Ishikawa (cell line): ENCODE data around the gene HK1.

Experiments
- CEBPB ChIP-seq: IDR thresholded peaks from 2 replicates; pipeline ENCODE4 v1.6.1; 2012
- CREB1 ChIP-seq: IDR thresholded peaks from 2 replicates; pipeline ENCODE4 v1.6.1; 2012; ENCODE audit warnings: low read depth
- EGR1 ChIP-seq: IDR thresholded peaks from 2 replicates; pipeline ENCODE4 v1.6.1; 2012
- EP300 ChIP-seq: IDR thresholded peaks from 2 replicates; pipeline ENCODE4 v1.6.1; 2012; ENCODE audit warnings: borderline replicate concordance
- FOXM1 ChIP-seq: IDR thresholded peaks from 2 replicates; pipeline ENCODE4 v1.6.1; 2012; ENCODE audit warnings: low read depth, borderline replicate concordance
- MAX ChIP-seq: IDR thresholded peaks from 2 replicates; pipeline ENCODE4 v1.6.1; 2012
- NFIC ChIP-seq: IDR thresholded peaks from 2 replicates; pipeline ENCODE4 v1.6.1; 2012
- RAD21 ChIP-seq: IDR thresholded peaks from 2 replicates; pipeline ENCODE4 v1.6.1; 2012; ENCODE audit warnings: low read depth
- TAF1 ChIP-seq: IDR thresholded peaks from 2 replicates; pipeline ENCODE4 v1.6.1; 2012; ENCODE audit warnings: low read depth, mild to moderate bottlenecking
- TCF12 ChIP-seq: IDR thresholded peaks from 2 replicates; pipeline ENCODE4 v1.6.1; 2012; ENCODE audit warnings: low read depth
- TEAD4 ChIP-seq: IDR thresholded peaks from 2 replicates; pipeline ENCODE4 v1.6.1; 2012
- USF1 ChIP-seq: IDR thresholded peaks from 2 replicates; pipeline ENCODE4 v1.6.1; 2012
- YY1 ChIP-seq: IDR thresholded peaks from 2 replicates; pipeline ENCODE4 v1.6.1; 2012; ENCODE audit warnings: low read depth
- ZBTB7A ChIP-seq: IDR thresholded peaks from 2 replicates; pipeline ENCODE4 v1.6.1; 2012; ENCODE audit warnings: low read depth
- TF ChIP-seq, protein P1 (sequence below): IDR thresholded peaks from 2 replicates; pipeline ENCODE4 v1.6.1; 2012; ENCODE audit warnings: low read depth, mild to moderate bottlenecking

The HK1 gene

GRCh38 chr10:69279110-69279509, 814 bp downstream of the HK1 start:
- TF ChIP-seq FOXM1 = no peak
- TF ChIP-seq EP300 = no peak
- no peak for TF ChIP-seq CEBPB
- TF ChIP-seq USF1 = no peak
- TF ChIP-seq MAX = no peak
- TF ChIP-seq, protein P1, sequence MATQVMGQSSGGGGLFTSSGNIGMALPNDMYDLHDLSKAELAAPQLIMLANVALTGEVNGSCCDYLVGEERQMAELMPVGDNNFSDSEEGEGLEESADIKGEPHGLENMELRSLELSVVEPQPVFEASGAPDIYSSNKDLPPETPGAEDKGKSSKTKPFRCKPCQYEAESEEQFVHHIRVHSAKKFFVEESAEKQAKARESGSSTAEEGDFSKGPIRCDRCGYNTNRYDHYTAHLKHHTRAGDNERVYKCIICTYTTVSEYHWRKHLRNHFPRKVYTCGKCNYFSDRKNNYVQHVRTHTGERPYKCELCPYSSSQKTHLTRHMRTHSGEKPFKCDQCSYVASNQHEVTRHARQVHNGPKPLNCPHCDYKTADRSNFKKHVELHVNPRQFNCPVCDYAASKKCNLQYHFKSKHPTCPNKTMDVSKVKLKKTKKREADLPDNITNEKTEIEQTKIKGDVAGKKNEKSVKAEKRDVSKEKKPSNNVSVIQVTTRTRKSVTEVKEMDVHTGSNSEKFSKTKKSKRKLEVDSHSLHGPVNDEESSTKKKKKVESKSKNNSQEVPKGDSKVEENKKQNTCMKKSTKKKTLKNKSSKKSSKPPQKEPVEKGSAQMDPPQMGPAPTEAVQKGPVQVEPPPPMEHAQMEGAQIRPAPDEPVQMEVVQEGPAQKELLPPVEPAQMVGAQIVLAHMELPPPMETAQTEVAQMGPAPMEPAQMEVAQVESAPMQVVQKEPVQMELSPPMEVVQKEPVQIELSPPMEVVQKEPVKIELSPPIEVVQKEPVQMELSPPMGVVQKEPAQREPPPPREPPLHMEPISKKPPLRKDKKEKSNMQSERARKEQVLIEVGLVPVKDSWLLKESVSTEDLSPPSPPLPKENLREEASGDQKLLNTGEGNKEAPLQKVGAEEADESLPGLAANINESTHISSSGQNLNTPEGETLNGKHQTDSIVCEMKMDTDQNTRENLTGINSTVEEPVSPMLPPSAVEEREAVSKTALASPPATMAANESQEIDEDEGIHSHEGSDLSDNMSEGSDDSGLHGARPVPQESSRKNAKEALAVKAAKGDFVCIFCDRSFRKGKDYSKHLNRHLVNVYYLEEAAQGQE = no peak
- no peak for TF ChIP-seq CREB1
- TF ChIP-seq RAD21 = no peak
- no peak for TF ChIP-seq TAF1
- TF ChIP-seq EGR1 = no peak
- no peak for TF ChIP-seq TCF12
- TF ChIP-seq YY1 = no peak
- no peak for TF ChIP-seq NFIC
- no peak for TF ChIP-seq ZBTB7A
- TF ChIP-seq TEAD4 = no peak

GRCh38 chr10:69281507-69282413, 3.5 kb downstream of the HK1 start:
- TF ChIP-seq CREB1 = no peak
- no peak for TF ChIP-seq FOXM1
- no peak for TF ChIP-seq CEBPB
- TF ChIP-seq TCF12 = no peak
- TF ChIP-seq, protein P1 = no peak
- no peak for TF ChIP-seq EP300
- no peak for TF ChIP-seq ZBTB7A
- TF ChIP-seq EGR1 = no peak
- no peak for TF ChIP-seq NFIC
- TF ChIP-seq YY1 = no peak
- no peak for TF ChIP-seq USF1

- TF ChIP-seq, protein P1 = no peak
- TF ChIP-seq TAF1 (no peak), CEBPB (no peak), MAX (no peak), USF1 (no peak), TEAD4 (no peak), ZBTB7A (no peak)
These were observed 7.4 kb downstream of the HK1 start for GRCh38 chr10:69285699-69286098.

- TF ChIP-seq CEBPB = no peak
- no peak for TF ChIP-seq CREB1
- no peak for TF ChIP-seq TEAD4
- TF ChIP-seq EP300 = no peak
- no peak for TF ChIP-seq TAF1
- TF ChIP-seq RAD21 = no peak
- TF ChIP-seq, protein P1 = no peak
- no peak for TF ChIP-seq MAX
These were observed 8.9 kb downstream of the HK1 start for GRCh38 chr10:69287181-69287580.
